Liver (tissue), 9 donors: ENCODE measurements around the gene MEDAG. TPM values are rescaled to one million over a fixed set of nuclear protein-coding genes. Genes with fewer than 3 reads are reported as not detected.

Source experiments
- DNase-seq: peaks from one replicate; pipeline ENCODE4 v3.0.0-alpha.2; 2017; ENCODE audit warnings: low spot score
- H3K27ac ChIP-seq, 2 donors: one replicate each; pipeline ENCODE4 v1.7.0; 2013; ENCODE audit warnings: inconsistent platforms in 2 of 2, low read length in 2 of 2, control low read depth in 1 of 2, low read depth in 1 of 2, mild to moderate bottlenecking in 1 of 2
- H3K27me3 ChIP-seq, 4 donors: one replicate each; pipeline versions ENCODE4 v1.6.1 to v1.7.0; 2013; ENCODE audit warnings: low read length in 3 of 4, inconsistent platforms in 1 of 4, mild to moderate bottlenecking in 1 of 4, moderate library complexity in 1 of 4; ENCODE audit not compliant: control insufficient read depth in 4 of 4, insufficient read depth in 4 of 4
- H3K36me3 ChIP-seq, 4 donors: one replicate each; pipeline versions ENCODE4 v1.6.1 to v1.7.0; 2013; ENCODE audit warnings: low read length in 3 of 4, mild to moderate bottlenecking in 3 of 4, low read depth in 1 of 4, moderate library complexity in 1 of 4; ENCODE audit not compliant: control insufficient read depth in 4 of 4, insufficient read depth in 3 of 4
- H3K4me1 ChIP-seq, 4 donors: one replicate each; pipeline versions ENCODE4 v1.6.1 to v1.7.0; 2013; ENCODE audit warnings: low read length in 3 of 4, mild to moderate bottlenecking in 3 of 4, moderate library complexity in 1 of 4; ENCODE audit not compliant: control insufficient read depth in 4 of 4, insufficient read depth in 4 of 4
- H3K4me3 ChIP-seq, 3 donors: one replicate each; pipeline versions ENCODE4 v1.6.1 to v1.7.0; 2013; ENCODE audit warnings: low read length in 3 of 3, control low read depth in 1 of 3, low read depth in 1 of 3, mild to moderate bottlenecking in 1 of 3
- H3K9ac ChIP-seq, 2 donors: one replicate each; pipeline ENCODE4 v1.7.0; 2013; ENCODE audit warnings: low read length in 2 of 2, mild to moderate bottlenecking in 2 of 2, moderate library complexity in 2 of 2, control low read depth in 1 of 2, low read depth in 1 of 2
- H3K9me3 ChIP-seq, 4 donors: one replicate each; pipeline versions ENCODE4 v1.6.1 to v1.7.0; 2013; ENCODE audit warnings: low read length in 3 of 4; ENCODE audit not compliant: control insufficient read depth in 4 of 4
- ATF3 ChIP-seq: IDR thresholded peaks from 2 replicates; pipeline ENCODE4 v1.6.1; 2016; ENCODE audit warnings: antibody characterized with exemption
- CTCF ChIP-seq: fragments of 150-350 bp; IDR thresholded peaks from 2 replicates; pipeline ENCODE4 v1.5.1; 2017; ENCODE audit warnings: improper control_type of control experiment, low read depth, low read length; ENCODE audit not compliant: missing input control
- EGR1 ChIP-seq, 2 donors: IDR thresholded peaks; 2 replicates each; pipeline ENCODE4 v1.6.1; 2016 to 2018; ENCODE audit warnings: antibody characterized with exemption in 2 of 2, low read depth in 2 of 2
- FOXA1 ChIP-seq: IDR thresholded peaks from 2 replicates; pipeline ENCODE4 v1.6.1; 2016; ENCODE audit warnings: antibody characterized with exemption
- FOXA2 ChIP-seq: IDR thresholded peaks from 2 replicates; pipeline ENCODE4 v1.6.1; 2016; ENCODE audit warnings: antibody characterized with exemption
- GABPA ChIP-seq, 2 donors: IDR thresholded peaks in 1 of 2; conservative IDR thresholded peaks in 1 of 2; 2 replicates each; pipeline ENCODE4 v1.6.1; 2016; ENCODE audit warnings: antibody characterized with exemption in 2 of 2, mild to moderate bottlenecking in 1 of 2, moderate library complexity in 1 of 2
- HNF4A ChIP-seq, 2 donors: conservative IDR thresholded peaks; 2 replicates each; pipeline ENCODE4 v1.6.1; 2016; ENCODE audit warnings: antibody characterized with exemption in 2 of 2, mild to moderate bottlenecking in 2 of 2
- HNF4G ChIP-seq: IDR thresholded peaks from 2 replicates; pipeline ENCODE4 v1.6.1; 2016; ENCODE audit warnings: antibody characterized with exemption
- JUND ChIP-seq, 2 donors: IDR thresholded peaks; 2 replicates each; pipeline ENCODE4 v1.6.1; 2016; ENCODE audit warnings: antibody characterized with exemption in 2 of 2
- MAX ChIP-seq: IDR thresholded peaks from 2 replicates; pipeline ENCODE4 v1.6.1; 2016; ENCODE audit warnings: antibody characterized with exemption
- NR2F2 ChIP-seq: IDR thresholded peaks from 2 replicates; pipeline ENCODE4 v1.6.1; 2016; ENCODE audit warnings: antibody characterized with exemption
- REST ChIP-seq: IDR thresholded peaks from 2 replicates; pipeline ENCODE4 v1.6.1; 2016; ENCODE audit warnings: antibody characterized with exemption, mild to moderate bottlenecking
- RXRA ChIP-seq, 2 donors: IDR thresholded peaks; 2 replicates each; pipeline ENCODE4 v1.6.1; 2017 to 2018; ENCODE audit warnings: antibody characterized with exemption in 2 of 2, mild to moderate bottlenecking in 1 of 2
- TAF1 ChIP-seq: conservative IDR thresholded peaks from 2 replicates; pipeline ENCODE4 v1.6.1; 2016; ENCODE audit warnings: antibody characterized with exemption, mild to moderate bottlenecking
- YY1 ChIP-seq: IDR thresholded peaks from 2 replicates; pipeline ENCODE4 v1.6.1; 2016; ENCODE audit warnings: antibody characterized with exemption, mild to moderate bottlenecking
- ZBTB33 ChIP-seq: IDR thresholded peaks from 2 replicates; pipeline ENCODE4 v1.6.1; 2016; ENCODE audit warnings: antibody characterized with exemption
- WGBS: extraction: QIAGEN DNeasy Blood & Tissue Kit; methylation state at CpG from one replicate; pipeline ENCODE4 v1.1.7; 2013; 5-methylcytosine and 5-hydroxymethylcytosine counted together
- polyA plus RNA-seq, 2 donors: library from polyadenylated mRNA; stranded (reverse) in 1 of 2; unstranded in 1 of 2; fragments of 200-250 nt in 1 of 2; fragments of >200 nt in 1 of 2; fragmentation: Nextera tagmentation in 1 of 2; extraction: Ambion mirVana in 1 of 2; gene quantifications; one replicate each; pipeline versions ENCODE4 v1.2.1 to v1.2.3, GENCODE V29; 2013 to 2015
- total RNA-seq, 2 donors: library from RNA; depleted of rRNA; stranded (reverse); fragments of >200 nt; gene quantifications; one replicate each; pipeline ENCODE4 v1.2.3, GENCODE V29; 2014
- donor health status: healthy.
- donor health status: healthy.
- donor health status: healthy.
- donor health status: healthy.
- donor health status: healthy.

MEDAG gene
- total and polyA plus RNA-seq, 4 donors: 0.05 to 0.50 (median 0.27) TPM

- TF ChIP-seq FOXA2 (no peak), ATF3 (no peak), MAX (no peak), ZBTB33 (no peak), HNF4A (conservative IDR thresholded peaks at IDR 0.05) (no peak), TAF1 (no peak), FOXA1 (no peak), CTCF (no peak), GABPA (IDR thresholded peaks at IDR 0.05 in 1 of 2, conservative IDR thresholded peaks at IDR 0.05 in 1 of 2) (no peak), EGR1 (IDR thresholded peaks at IDR 0.05; ENCODE audit: low read depth in 2 of 2) (no peak), HNF4G (no peak), RXRA (IDR thresholded peaks at IDR 0.05) (no peak), REST (no peak), JUND (IDR thresholded peaks at IDR 0.05) (no peak), NR2F2 (no peak)
- Histone ChIP-seq H3K36me3 (no peaks in the 10 kb centered on the region), H3K27ac (no peak overlapping the region), H3K4me3 (no peak overlapping the region), H3K4me1 (no peaks in the 10 kb centered on the region), H3K27me3 (peaks cover 0 to 7% (median 0%) of the 10 kb centered on the region in 4 donors), H3K9me3 (no peaks in the 10 kb centered on the region), H3K9ac (no peak overlapping the region)
- no peak for DNase-seq
- 7% methylated on average over 1 of the region's 1 CpG for WGBS
Measured at GRCh38 chr13:30972888-30973377, 66.9 kb downstream of the MEDAG start.

GRCh38 chr13:30974350-30974749 lies 68.3 kb downstream of the MEDAG start:
- 22% methylated on average over 2 of the region's 2 CpGs for WGBS

More at GRCh38 chr13:30974350-30974749, 68.3 kb downstream of the MEDAG start:
- Histone ChIP-seq H3K9me3 (no peaks in the 10 kb centered on the region), H3K36me3 (no peaks in the 10 kb centered on the region), H3K27ac (no peak overlapping the region), H3K9ac (no peak overlapping the region), H3K27me3 (peaks cover 0 to 7% (median 0%) of the 10 kb centered on the region in 4 donors), H3K4me1 (no peaks in the 10 kb centered on the region), H3K4me3 (no peak overlapping the region)
- no peak for DNase-seq
- no peak for TF ChIP-seq FOXA2
- TF ChIP-seq ZBTB33: no peak
- TF ChIP-seq CTCF: no peak
- no peak for TF ChIP-seq YY1
- no peak for TF ChIP-seq RXRA (IDR thresholded peaks at IDR 0.05)
- TF ChIP-seq TAF1: no peak
- TF ChIP-seq GABPA (IDR thresholded peaks at IDR 0.05 in 1 of 2, conservative IDR thresholded peaks at IDR 0.05 in 1 of 2): no peak
